A549 treated with RU486 at 1 μM for 4 hours (cell line): ENCODE results near the gene CYB5RL. TPM values are rescaled to one million over a fixed set of nuclear protein-coding genes. Genes with fewer than 3 reads are reported as not detected.

Experiments
- total RNA-seq: library from RNA; stranded (reverse); fragments of 200-300 nt; extraction: Qiagen RNA extraction; gene quantifications from 5 replicates; pipeline ENCODE4 v1.2.3, GENCODE V29; 2022; ENCODE audit warnings: low read depth

CYB5RL gene
- 2.4 to 3.8 TPM (median 3.1 TPM) in 5 replicates for total RNA-seq

GRCh38 chr1:54199765-54200518 lies at the start of gene CYB5RL, which contains the start of gene MRPL37:
Gene CYB5RL (minus strand): TSS chr1:54200030. CDS start chr1:54195616, 4,414 bp downstream.
Gene MRPL37 (plus strand): TSS chr1:54200167. CDS start chr1:54200244, 77 bp downstream.

GRCh38 chr1:54152696-54153095 lies 47.1 kb downstream of the CYB5RL start, which contains the start of gene CDCP2:
Gene CDCP2 (minus strand): TSS chr1:54153000. CDS start chr1:54152922, 78 bp downstream.

Other genes starting within 250 kb of the CYB5RL start
- gene LDLRAD1, start 181.8 kb downstream of the CYB5RL start, total RNA-seq = not detected in 5 replicates
- gene TMEM59, start 146.8 kb downstream of the CYB5RL start, total RNA-seq = 93.3 to 126 TPM (median 123 TPM) in 5 replicates
- 1.6 to 3.0 TPM (median 2.5 TPM) in 5 replicates for gene TCEANC2, start 146.4 kb downstream of the CYB5RL start, total RNA-seq
- not detected in 5 replicates for gene CDCP2, start 47.0 kb downstream of the CYB5RL start, total RNA-seq
- gene MRPL37, start 137 bp upstream of the CYB5RL start, total RNA-seq = 83.6 to 103 TPM (median 94.8 TPM) in 5 replicates
- gene SSBP3, start 206.4 kb upstream of the CYB5RL start, total RNA-seq = 7.6 to 9.8 TPM (median 8.8 TPM) in 5 replicates